ENCODE results near the gene PRKAG2. TPM values are rescaled to one million over a fixed set of nuclear protein-coding genes. Genes with fewer than 3 reads are reported as not detected.

Gene PRKAG2
- total RNA-seq, 3 donors from 2014 or later: 42.4 to 48.5 (median 46.6) TPM

- intact Hi-C loops (cut with DNase I, micrococcal nuclease): no loop called here
- ATAC-seq (peak; percentile 72), DNase-seq (peak; percentile 42 to 57 (median 48))
- H3K36me3 ChIP-seq (ENCODE audit: low read depth): no peaks in the 10 kb centered on the region
- no peak overlapping the region for H3K4me3 ChIP-seq
- peaks cover 18% of the 10 kb centered on the region for H3K4me1 ChIP-seq (ENCODE audit: low read depth)
- no peaks in the 10 kb centered on the region for H3K9me3 ChIP-seq
- TF ChIP-seq CTCF (IDR thresholded peaks at IDR 0.05): no peak
These were observed 181.9 kb downstream of the PRKAG2 start for GRCh38 chr7:151694828-151695580.

- no peaks in the 10 kb centered on the region for H3K9me3 ChIP-seq
- H3K4me3 ChIP-seq: no peak overlapping the region
- TF ChIP-seq CTCF (IDR thresholded peaks at IDR 0.05): no peak
- DNase-seq: no peak
- intact Hi-C loops (cut with DNase I, micrococcal nuclease): no loop called here
- peaks cover 18% of the 10 kb centered on the region for H3K4me1 ChIP-seq (ENCODE audit: low read depth)
- H3K36me3 ChIP-seq (ENCODE audit: low read depth): no peaks in the 10 kb centered on the region
- no peak for ATAC-seq
These were observed 182.5 kb downstream of the PRKAG2 start for GRCh38 chr7:151694441-151694827.

- ATAC-seq (no peak), DNase-seq (no peak)
- Histone ChIP-seq H3K4me3 (no peak overlapping the region), H3K36me3 (ENCODE audit: low read depth) (no peaks in the 10 kb centered on the region), H3K4me1 (ENCODE audit: low read depth) (peaks cover 18% of the 10 kb centered on the region), H3K9me3 (no peaks in the 10 kb centered on the region)
- TF ChIP-seq CTCF (IDR thresholded peaks at IDR 0.05): no peak
- intact Hi-C loops (cut with DNase I, micrococcal nuclease): no loop called here
These were observed 183.8 kb downstream of the PRKAG2 start for GRCh38 chr7:151693140-151693539.

DNA sequence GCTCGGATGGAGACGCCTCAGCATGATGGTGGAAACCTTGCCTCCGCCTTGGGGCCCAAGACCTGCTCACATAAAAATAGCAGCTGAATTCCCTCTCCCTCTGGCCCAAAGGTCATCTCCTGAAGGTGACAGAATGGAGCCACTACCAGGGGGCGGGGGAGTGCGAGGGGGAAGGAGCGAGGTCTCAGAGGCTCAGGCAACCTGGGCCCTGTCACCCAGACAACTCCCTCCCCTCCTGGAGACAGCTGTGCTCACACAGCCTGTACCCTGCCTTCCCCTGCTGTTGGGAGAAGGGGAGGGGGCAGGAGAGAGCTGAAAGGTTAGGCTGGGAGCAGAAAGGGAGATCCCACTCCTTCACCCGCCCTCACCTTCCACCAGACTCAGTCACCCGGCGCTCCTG, 184.2 kb downstream of the PRKAG2 start:
- DNase-seq (no peak), ATAC-seq (no peak)
- no peak overlapping the region for H3K4me3 ChIP-seq
- peaks cover 18% of the 10 kb centered on the region for H3K4me1 ChIP-seq (ENCODE audit: low read depth)
- H3K36me3 ChIP-seq (ENCODE audit: low read depth): no peaks in the 10 kb centered on the region
- H3K9me3 ChIP-seq: no peaks in the 10 kb centered on the region
- intact Hi-C loops (cut with DNase I, micrococcal nuclease): no loop called here
- TF ChIP-seq CTCF (IDR thresholded peaks at IDR 0.05): no peak

DNA sequence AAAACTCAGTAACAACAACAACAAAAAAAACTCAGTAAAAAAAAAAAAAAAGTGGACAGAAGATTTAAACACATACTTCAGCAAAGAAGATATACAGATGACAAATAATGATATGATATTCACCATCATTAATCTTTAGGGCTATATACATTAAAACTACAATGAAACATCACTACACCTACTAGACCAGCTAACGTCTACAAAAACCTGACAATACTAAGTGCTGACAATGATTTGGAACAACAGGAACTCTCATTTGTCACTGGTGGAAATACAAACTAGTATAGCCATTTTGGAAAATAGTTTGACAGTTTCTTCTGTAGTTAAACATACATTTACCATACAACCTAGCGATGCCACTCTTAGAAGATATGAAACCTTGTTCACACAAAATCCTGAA, 185.5 kb downstream of the PRKAG2 start:
- Histone ChIP-seq H3K4me3 (no peak overlapping the region), H3K36me3 (ENCODE audit: low read depth) (no peaks in the 10 kb centered on the region), H3K9me3 (no peaks in the 10 kb centered on the region), H3K4me1 (ENCODE audit: low read depth) (peaks cover 18% of the 10 kb centered on the region)
- DNase-seq: no peak
- intact Hi-C loops (cut with DNase I, micrococcal nuclease): no loop called here
- TF ChIP-seq CTCF (IDR thresholded peaks at IDR 0.05): no peak
- ATAC-seq: no peak

Measured in mucosa of descending colon (tissue), 3 donors.